WTC11 (cell line): ENCODE measurements around the gene ACSF2.

Source experiments
- CDX4 ChIP-seq: fragments of 250-450 bp; sonication (Bioruptor Pico); IDR thresholded peaks from 2 replicates; pipeline ENCODE4 v1.9.0; 2021; ENCODE audit warnings: moderate library complexity, mild to moderate bottlenecking, inconsistent platforms, borderline replicate concordance
- CREM ChIP-seq: sonication (generic); formaldehyde crosslinking; IDR thresholded peaks from 2 replicates; pipeline ENCODE4 v1.8.1; 2022; ENCODE audit warnings: mild to moderate bottlenecking, missing genetic modification reagents, moderate library complexity
- CTCF ChIP-seq: fragments of 200-600 bp; IDR thresholded peaks from 2 replicates; pipeline ENCODE4 v1.8.0; 2022; ENCODE audit warnings: antibody characterized with exemption
- ESRRA ChIP-seq: sonication (generic); formaldehyde crosslinking; IDR thresholded peaks from 2 replicates; pipeline ENCODE4 v1.8.1; 2022; ENCODE audit warnings: mild to moderate bottlenecking, missing genetic modification reagents, borderline replicate concordance
- IRF2 ChIP-seq: sonication (generic); formaldehyde crosslinking; IDR thresholded peaks from 2 replicates; pipeline ENCODE4 v1.8.0; 2022; ENCODE audit warnings: low read depth, missing genetic modification reagents, borderline replicate concordance
- JUN ChIP-seq: sonication (generic); formaldehyde crosslinking; IDR thresholded peaks from 2 replicates; pipeline ENCODE4 v1.8.0; 2023; ENCODE audit warnings: mild to moderate bottlenecking, missing genetic modification reagents
- NFYB ChIP-seq: sonication (generic); formaldehyde crosslinking; conservative IDR thresholded peaks from 2 replicates; pipeline ENCODE4 v1.8.0; 2022; ENCODE audit warnings: low read depth, missing genetic modification reagents
- NR3C1 ChIP-seq: sonication (generic); formaldehyde crosslinking; conservative IDR thresholded peaks from 2 replicates; pipeline ENCODE4 v1.8.1; 2023; ENCODE audit warnings: low read depth, mild to moderate bottlenecking, missing genetic modification reagents
- RORB ChIP-seq: fragments of 250-450 bp; sonication (Bioruptor Pico); IDR thresholded peaks from 2 replicates; pipeline ENCODE4 v1.9.0; 2021; ENCODE audit warnings: mild to moderate bottlenecking
- SP1 ChIP-seq: sonication (generic); formaldehyde crosslinking; conservative IDR thresholded peaks from 2 replicates; pipeline ENCODE4 v1.8.1; 2022; ENCODE audit warnings: missing genetic modification reagents
- USF2 ChIP-seq: sonication (generic); formaldehyde crosslinking; IDR thresholded peaks from 2 replicates; pipeline ENCODE4 v1.8.1; 2023; ENCODE audit warnings: mild to moderate bottlenecking, missing genetic modification reagents, moderate library complexity
- TF ChIP-seq, protein P1 (sequence below): sonication (generic); formaldehyde crosslinking; IDR thresholded peaks from 2 replicates; pipeline ENCODE4 v1.8.1; 2023; ENCODE audit warnings: mild to moderate bottlenecking, missing genetic modification reagents

GRCh38 chr17:50397111-50397918 is 28.7 kb upstream of the ACSF2 start, which contains the start of gene LRRC59:
- TF ChIP-seq IRF2 (CRISPR knock-in tag) (no peak), CTCF (peak; percentile 98), USF2 (CRISPR knock-in tag) (peak; percentile 29), NR3C1 (CRISPR knock-in tag) (no peak), CREM (CRISPR knock-in tag) (peak; percentile 96), CDX4 (CRISPR knock-in tag) (no peak), SP1 (CRISPR knock-in tag) (peak; percentile 98), NFYB (CRISPR knock-in tag) (peak; percentile 17; the same call in 1 of the 2 replicates), JUN (peak; percentile 86; the same call in 1 of the 2 replicates), RORB (CRISPR knock-in tag) (no peak), ESRRA (CRISPR knock-in tag) (peak; percentile 86; the same call in 1 of the 2 replicates)
- TF ChIP-seq, protein P1, sequence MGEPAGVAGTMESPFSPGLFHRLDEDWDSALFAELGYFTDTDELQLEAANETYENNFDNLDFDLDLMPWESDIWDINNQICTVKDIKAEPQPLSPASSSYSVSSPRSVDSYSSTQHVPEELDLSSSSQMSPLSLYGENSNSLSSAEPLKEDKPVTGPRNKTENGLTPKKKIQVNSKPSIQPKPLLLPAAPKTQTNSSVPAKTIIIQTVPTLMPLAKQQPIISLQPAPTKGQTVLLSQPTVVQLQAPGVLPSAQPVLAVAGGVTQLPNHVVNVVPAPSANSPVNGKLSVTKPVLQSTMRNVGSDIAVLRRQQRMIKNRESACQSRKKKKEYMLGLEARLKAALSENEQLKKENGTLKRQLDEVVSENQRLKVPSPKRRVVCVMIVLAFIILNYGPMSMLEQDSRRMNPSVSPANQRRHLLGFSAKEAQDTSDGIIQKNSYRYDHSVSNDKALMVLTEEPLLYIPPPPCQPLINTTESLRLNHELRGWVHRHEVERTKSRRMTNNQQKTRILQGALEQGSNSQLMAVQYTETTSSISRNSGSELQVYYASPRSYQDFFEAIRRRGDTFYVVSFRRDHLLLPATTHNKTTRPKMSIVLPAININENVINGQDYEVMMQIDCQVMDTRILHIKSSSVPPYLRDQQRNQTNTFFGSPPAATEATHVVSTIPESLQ (CRISPR knock-in tag), result no peak
